Measurements from ENCODE around the gene RFFL. TPM values are rescaled to one million over a fixed set of nuclear protein-coding genes. Genes with fewer than 3 reads are reported as not detected.
A peak's percentile ranks its signal among the peaks of the same experiment; 100 is the strongest.

Gene RFFL
- total RNA-seq, 2 donors from 2014 or later, result 46.6 to 51.3 TPM

DNA sequence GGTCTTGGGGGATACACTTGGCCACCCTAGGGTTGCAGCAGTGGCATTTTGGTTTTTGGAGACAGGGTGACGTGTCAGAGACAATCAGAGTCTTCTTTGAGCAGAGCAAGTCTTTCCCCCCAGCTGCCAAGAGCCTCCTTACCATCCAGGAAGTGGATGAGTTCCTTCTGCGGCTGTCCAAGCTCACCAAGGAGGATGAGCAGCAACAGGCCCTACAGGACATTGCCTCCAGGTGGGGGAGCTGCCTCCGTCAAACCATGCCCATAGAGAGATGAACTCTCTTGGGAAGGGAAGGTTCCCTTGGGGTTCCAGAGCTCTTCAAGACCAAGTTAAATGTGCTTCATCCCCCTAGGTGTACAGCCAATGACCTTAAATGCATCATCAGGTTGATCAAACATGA, 71.9 kb downstream of the RFFL start:
- intact Hi-C loops (cut with DNase I), result no loop called here
- Histone ChIP-seq H3K9me3 (no peaks in the 10 kb centered on the region), H3K36me3 (no peaks in the 10 kb centered on the region), H3K4me3 (no peak overlapping the region), H3K27me3 (replicated peaks; ENCODE audit: insufficient read depth) (no peaks in the 10 kb centered on the region), H3K4me1 (replicated peaks) (peaks cover 8% of the 10 kb centered on the region), H3K27ac (peak overlapping the region; percentile 73 to 78)
- TF ChIP-seq, protein P1, sequence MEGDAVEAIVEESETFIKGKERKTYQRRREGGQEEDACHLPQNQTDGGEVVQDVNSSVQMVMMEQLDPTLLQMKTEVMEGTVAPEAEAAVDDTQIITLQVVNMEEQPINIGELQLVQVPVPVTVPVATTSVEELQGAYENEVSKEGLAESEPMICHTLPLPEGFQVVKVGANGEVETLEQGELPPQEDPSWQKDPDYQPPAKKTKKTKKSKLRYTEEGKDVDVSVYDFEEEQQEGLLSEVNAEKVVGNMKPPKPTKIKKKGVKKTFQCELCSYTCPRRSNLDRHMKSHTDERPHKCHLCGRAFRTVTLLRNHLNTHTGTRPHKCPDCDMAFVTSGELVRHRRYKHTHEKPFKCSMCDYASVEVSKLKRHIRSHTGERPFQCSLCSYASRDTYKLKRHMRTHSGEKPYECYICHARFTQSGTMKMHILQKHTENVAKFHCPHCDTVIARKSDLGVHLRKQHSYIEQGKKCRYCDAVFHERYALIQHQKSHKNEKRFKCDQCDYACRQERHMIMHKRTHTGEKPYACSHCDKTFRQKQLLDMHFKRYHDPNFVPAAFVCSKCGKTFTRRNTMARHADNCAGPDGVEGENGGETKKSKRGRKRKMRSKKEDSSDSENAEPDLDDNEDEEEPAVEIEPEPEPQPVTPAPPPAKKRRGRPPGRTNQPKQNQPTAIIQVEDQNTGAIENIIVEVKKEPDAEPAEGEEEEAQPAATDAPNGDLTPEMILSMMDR (IDR thresholded peaks at IDR 0.05), result no peak
- TF ChIP-seq POLR2AphosphoS5 (IDR thresholded peaks at IDR 0.05) (no peak), POLR2A (IDR thresholded peaks at IDR 0.05) (no peak)
- no peak for DNase-seq (ENCODE audit: low spot score)
- 93% methylated on average over 3 of the region's 3 CpGs for WGBS

DNA sequence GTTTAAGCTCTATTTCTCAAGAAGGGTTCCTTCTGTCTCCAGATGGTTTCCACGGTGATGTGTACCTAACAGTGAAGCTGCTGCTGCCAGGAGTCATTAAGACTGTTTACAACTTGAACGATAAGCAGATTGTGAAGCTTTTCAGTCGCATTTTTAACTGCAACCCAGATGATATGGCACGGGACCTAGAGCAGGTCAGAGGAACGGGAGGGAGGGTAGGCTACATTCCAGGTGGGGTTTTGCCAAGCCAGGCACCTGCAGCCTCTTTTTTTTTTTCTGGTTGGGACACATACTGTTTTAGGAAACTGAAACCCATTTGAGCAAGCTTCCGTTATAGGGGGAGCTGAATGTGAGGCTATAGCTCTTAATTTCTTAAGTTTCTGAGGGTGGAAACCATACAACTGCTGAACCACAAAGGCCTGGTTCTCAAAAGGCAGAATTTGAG, 72.6 kb downstream of the RFFL start:
- Histone ChIP-seq H3K9me3 (no peaks in the 10 kb centered on the region), H3K4me1 (replicated peaks) (peaks cover 7% of the 10 kb centered on the region), H3K36me3 (no peaks in the 10 kb centered on the region), H3K27ac (peak overlapping the region; percentile 73 to 78), H3K27me3 (replicated peaks; ENCODE audit: insufficient read depth) (no peaks in the 10 kb centered on the region), H3K4me3 (no peak overlapping the region)
- TF ChIP-seq POLR2AphosphoS5 (IDR thresholded peaks at IDR 0.05) (peak; percentile 93), POLR2A (IDR thresholded peaks at IDR 0.05) (no peak)
- TF ChIP-seq, protein P1 (IDR thresholded peaks at IDR 0.05), result no peak
- WGBS, result 11% methylated on average over 6 of the region's 6 CpGs
- peak; percentile 81 for DNase-seq (ENCODE audit: low spot score)
- intact Hi-C loops (cut with DNase I), result no loop called here

DNA sequence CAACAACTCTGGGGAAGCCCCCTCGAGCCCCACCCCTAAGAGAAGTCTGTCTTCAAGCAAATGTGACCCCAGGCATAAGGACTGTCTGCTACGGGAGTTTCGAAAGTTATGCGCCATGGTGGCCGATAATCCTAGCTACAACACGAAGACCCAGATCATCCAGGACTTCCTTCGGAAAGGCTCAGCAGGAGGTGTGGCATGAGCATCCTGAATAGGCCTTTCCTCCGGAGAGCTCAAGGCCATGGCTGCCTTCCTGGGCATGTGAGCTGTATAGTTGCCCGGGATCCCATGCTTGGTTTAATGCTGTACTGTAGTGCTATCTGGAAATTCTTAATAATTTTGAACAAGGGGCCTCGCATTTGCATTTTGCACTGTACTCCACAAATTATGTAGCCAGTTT, 74.0 kb downstream of the RFFL start:
- H3K27ac ChIP-seq, result peak overlapping the region in 1 of 2 donors; percentile 75
- WGBS, result 92% methylated on average over 10 of the region's 10 CpGs
- H3K4me1 ChIP-seq (replicated peaks), result peaks cover 7% of the 10 kb centered on the region
- H3K36me3 ChIP-seq, result no peaks in the 10 kb centered on the region
- H3K27me3 ChIP-seq (replicated peaks; ENCODE audit: insufficient read depth), result no peaks in the 10 kb centered on the region
- H3K4me3 ChIP-seq, result no peak overlapping the region
- no peaks in the 10 kb centered on the region for H3K9me3 ChIP-seq
- intact Hi-C loops (cut with DNase I), result no loop called here
- TF ChIP-seq, protein P1 (IDR thresholded peaks at IDR 0.05), result no peak
- TF ChIP-seq POLR2AphosphoS5 (IDR thresholded peaks at IDR 0.05) (no peak), POLR2A (IDR thresholded peaks at IDR 0.05) (no peak)
- DNase-seq (ENCODE audit: low spot score), result no peak

DNA sequence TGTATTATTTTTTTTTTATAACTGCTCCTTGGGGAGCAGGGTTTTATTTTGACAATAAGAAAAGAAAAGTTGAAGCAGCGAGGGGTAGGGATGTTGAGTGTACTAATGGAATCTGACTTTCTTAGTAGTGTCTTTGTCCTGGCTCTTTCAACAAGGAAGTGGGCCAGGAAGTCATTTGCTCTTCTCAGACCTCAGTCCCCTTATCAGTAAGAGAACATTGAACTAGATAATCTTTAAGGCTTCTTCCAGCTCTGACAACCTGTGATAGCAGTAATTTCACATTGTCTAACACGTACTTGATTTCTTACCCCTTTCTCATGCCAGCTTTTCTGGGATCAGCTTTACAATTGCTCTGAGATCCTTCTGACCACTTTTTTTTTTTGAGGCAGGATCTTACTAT, 74.9 kb downstream of the RFFL start:
- 91% methylated on average over 2 of the region's 2 CpGs for WGBS
- H3K9me3 ChIP-seq, result no peaks in the 10 kb centered on the region
- TF ChIP-seq POLR2A (IDR thresholded peaks at IDR 0.05) (no peak), POLR2AphosphoS5 (IDR thresholded peaks at IDR 0.05) (no peak)
- TF ChIP-seq, protein P1 (IDR thresholded peaks at IDR 0.05), result no peak
- DNase-seq (ENCODE audit: low spot score), result no peak
- peak overlapping the region; percentile 45 to 75 for H3K27ac ChIP-seq
- H3K36me3 ChIP-seq, result no peaks in the 10 kb centered on the region
- H3K4me1 ChIP-seq (replicated peaks), result peaks cover 7% of the 10 kb centered on the region
- no peak overlapping the region for H3K4me3 ChIP-seq
- no peaks in the 10 kb centered on the region for H3K27me3 ChIP-seq (replicated peaks; ENCODE audit: insufficient read depth)
- intact Hi-C loops (cut with DNase I), result no loop called here

DNA sequence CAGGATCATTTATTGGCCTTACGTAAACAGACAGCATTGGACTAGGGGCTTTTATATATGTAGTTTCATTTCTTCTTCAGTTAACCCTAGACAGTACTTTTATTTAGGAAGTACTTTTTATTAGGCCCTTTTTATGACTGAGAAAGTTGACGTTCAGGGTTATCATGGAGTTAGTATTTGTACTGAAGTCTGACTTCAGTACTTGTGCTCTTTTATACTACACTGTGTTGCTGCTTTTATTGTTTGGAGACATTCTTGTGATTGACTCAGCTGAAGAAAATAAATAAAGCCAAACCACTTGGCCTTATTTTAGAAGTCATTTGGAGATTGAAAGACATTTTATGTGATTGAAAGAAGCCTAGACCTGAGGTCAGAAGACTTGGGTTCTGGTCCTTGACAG, 76.3 kb downstream of the RFFL start:
- Histone ChIP-seq H3K27ac (peak overlapping the region; percentile 45 to 75), H3K36me3 (no peaks in the 10 kb centered on the region), H3K4me1 (replicated peaks) (peaks cover 7% of the 10 kb centered on the region), H3K27me3 (replicated peaks; ENCODE audit: insufficient read depth) (no peaks in the 10 kb centered on the region), H3K4me3 (no peak overlapping the region), H3K9me3 (no peaks in the 10 kb centered on the region)
- 57% methylated on average over 2 of the region's 2 CpGs for WGBS
- intact Hi-C loops (cut with DNase I), result no loop called here
- DNase-seq (ENCODE audit: low spot score), result no peak
- TF ChIP-seq POLR2A (IDR thresholded peaks at IDR 0.05) (no peak), POLR2AphosphoS5 (IDR thresholded peaks at IDR 0.05) (peak; percentile 46)
- TF ChIP-seq, protein P1 (IDR thresholded peaks at IDR 0.05), result no peak

Data from prostate gland (tissue), 2 donors.